Measurements from ENCODE around the gene SCGB1C2.
A peak's percentile ranks its signal among the peaks of the same experiment; 100 is the strongest.
"Not testable (repeated sequence)": the region's sequence is repeated elsewhere in the genome, so short reads cannot be mapped to it uniquely, and the experiment has no call there.

The SCGB1C2 gene

DNA sequence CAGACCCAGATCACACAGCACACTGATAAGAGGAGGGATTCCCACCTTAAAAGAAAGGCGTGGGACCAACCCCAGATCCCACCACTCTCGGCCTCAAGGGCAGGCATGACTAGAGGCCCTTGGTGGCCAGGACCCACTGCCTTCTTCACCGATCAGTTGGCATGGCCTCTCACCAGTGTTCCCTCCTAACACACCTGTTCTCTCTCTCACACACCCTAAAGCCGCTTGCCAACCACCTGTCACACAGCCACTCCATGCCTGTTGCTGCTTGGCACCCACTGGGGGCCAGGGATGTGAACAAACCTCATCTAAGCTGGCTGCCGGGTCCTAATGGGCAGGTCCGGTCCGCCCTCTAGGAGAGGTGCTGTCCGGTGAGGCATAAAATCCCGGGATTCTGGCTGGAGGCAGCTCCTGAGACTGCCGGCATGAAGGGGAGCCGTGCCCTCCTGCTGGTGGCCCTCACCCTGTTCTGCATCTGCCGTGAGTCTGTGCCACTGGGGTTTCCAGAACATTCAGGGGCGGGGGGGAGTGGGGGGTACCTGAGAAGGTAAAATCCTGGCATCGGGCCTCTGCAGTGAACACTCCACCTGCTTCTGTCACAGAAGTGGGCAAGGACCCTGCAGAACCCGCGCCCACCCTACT, at the start of gene SCGB1C2:
Gene SCGB1C2 (plus strand): TSS at position 404 of the 642 bp plus-strand sequence. CDS start 22 bp downstream, at position 426.
- not testable (repeated sequence) for DNase-seq (ENCODE audit: low read depth in 2 of 2, low spot score in 1 of 2)

DNA sequence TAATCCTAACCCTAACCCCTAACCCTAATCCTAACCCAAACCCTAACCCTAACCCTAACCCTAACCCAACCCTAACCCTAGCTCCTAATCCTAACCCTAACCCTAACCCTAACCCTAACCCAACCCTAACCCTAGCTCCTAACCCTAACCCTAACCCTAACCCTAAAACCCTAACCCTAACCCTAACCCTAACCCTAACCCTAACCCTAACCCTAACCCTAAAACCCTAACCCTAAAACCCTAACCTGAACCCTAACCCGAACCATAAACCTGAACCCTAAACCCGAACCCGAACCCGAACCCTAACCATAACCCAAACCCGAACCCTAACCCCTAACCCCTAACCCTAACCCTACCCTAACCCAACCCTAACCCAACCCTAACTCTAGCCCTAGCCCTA, 24.3 kb upstream of the SCGB1C2 start:
- not testable (repeated sequence) for DNase-seq (ENCODE audit: low read depth in 2 of 2, low spot score in 1 of 2)

DNA sequence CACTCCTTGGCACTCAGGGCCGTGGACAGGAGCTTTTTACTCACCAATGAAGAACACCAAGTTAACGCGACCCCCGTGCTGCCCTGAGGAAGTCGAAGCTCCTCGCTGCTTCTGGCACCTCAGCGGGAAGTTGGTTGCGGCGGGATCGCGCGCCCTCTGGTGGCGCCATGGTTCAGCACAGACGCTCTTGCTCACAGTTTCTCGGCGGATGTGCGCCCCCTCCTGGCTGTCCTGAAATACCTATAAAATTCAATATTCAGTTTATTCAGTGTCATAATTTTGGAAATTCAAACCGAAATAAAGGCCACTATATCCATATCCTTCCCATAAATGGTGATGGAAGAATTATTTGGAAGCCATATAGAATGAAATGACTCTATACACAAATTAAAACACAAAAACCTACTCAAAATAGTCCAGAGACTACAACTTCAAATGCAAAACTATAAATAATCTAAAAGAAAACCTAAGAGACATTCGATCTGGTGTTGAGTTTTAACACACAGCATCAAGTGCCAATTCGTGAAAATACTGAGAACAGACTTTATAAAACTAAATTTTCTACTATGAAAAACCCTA, 18.9 kb upstream of the SCGB1C2 start:
- DNase-seq (ENCODE audit: low read depth in 2 of 2, low spot score in 1 of 2), result not testable (repeated sequence)

DNA sequence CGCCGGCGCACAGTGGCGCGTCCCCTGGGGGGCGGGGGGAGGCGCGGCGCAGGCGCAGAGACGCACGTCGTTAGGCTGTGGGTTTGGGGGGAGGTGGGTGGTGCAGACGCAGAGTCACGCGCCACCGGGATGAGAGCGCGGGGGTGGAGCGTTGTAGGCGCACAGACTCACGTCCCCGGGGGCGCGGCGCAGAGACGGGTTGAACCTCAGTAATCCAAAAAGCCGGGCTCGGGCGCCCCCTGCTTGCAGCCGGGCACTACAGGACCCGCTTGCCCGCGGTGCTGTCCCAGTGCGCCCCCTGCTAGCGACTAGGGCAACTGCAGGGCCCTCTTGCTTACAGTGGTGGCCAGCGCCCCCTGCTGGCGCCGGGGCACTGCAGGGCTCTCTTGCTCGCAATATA, 3.4 kb upstream of the SCGB1C2 start:
- DNase-seq (ENCODE audit: low read depth in 2 of 2, low spot score in 1 of 2), result not testable (repeated sequence)

DNA sequence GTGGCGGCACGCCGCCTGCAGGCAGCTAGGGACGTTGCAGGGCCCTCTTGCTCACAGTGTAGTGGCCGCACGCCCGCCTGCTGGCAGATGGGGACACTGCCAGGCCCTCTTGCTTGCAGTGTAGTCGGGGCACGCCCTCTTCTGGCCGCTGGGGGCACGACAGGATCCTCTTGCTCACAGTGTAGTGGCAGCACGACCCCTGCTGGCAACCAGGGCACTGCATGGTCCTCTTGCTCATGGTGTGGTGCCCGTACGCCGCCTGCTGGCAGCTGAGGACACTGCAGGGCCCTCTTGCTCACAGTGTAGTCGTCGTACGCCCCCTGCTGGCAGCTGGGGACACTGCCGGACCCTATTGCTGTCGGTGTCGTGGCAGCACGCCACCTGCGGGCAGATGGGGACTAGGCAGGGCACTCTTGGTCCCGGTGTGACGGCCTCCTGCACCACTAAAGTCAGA, 3.0 kb upstream of the SCGB1C2 start:
- not testable (repeated sequence) for DNase-seq (ENCODE audit: low read depth in 2 of 2, low spot score in 1 of 2)

DNA sequence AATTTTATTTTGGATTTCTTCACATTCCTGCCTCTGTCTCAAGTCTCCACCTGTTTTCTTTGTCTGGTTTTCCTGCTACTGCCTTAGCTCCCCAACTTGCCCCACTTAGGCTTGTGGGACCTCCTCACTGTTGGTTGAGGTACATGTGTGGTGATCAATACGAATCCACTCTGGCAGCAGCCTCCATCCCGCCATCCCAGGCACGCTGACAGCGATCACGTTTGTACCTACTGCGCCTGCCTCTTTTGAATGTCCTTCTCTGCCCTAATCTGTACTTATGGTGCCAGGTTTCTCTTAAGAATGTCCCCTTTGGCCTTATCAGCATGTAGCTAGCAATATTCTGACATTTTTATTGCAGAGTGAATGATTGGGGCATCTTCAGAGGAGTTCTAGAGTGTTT, 2.3 kb upstream of the SCGB1C2 start:
- not testable (repeated sequence) for DNase-seq (ENCODE audit: low read depth in 2 of 2, low spot score in 1 of 2)

DNA sequence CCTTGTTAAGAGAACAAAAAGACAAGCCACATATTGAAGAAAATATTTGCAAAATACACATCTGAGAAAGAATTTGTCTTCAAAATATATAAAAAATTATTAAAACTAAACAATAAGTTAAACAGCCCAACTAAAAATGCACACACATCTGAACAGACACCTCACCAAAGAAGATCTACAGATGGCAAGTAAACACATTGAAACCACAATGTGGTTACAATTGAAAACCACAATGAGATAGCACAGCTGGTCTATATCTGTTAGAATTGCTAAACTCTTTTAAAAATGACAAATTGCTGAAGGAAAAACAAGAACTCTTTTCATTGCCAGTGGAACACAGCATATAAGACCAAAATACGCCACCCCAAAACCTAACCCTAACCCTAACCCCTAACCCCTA, 1.5 kb upstream of the SCGB1C2 start:
- not testable (repeated sequence) for DNase-seq (ENCODE audit: low read depth in 2 of 2, low spot score in 1 of 2)

DNA sequence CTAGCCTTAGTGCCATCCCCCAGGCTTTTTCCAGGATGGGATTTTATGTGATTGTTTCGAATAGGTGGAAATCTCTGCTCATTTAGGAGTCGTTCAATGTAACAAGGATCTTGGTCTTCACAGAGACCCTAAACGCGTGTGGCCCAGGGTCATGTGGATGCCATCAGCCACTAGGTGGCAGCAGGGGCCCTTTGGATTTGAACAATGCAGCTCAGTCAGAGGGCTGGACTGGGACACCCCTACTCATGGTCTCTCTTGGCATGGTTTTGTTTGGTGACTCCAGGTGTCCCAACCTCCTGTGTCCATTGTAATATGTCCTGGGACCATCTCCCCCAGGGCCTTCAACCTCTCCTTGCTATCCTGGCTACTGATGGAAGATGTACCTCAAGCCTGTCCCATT, 838 bp upstream of the SCGB1C2 start:
- DNase-seq (ENCODE audit: low read depth in 2 of 2, low spot score in 1 of 2), result peak; percentile 40 to 70

DNA sequence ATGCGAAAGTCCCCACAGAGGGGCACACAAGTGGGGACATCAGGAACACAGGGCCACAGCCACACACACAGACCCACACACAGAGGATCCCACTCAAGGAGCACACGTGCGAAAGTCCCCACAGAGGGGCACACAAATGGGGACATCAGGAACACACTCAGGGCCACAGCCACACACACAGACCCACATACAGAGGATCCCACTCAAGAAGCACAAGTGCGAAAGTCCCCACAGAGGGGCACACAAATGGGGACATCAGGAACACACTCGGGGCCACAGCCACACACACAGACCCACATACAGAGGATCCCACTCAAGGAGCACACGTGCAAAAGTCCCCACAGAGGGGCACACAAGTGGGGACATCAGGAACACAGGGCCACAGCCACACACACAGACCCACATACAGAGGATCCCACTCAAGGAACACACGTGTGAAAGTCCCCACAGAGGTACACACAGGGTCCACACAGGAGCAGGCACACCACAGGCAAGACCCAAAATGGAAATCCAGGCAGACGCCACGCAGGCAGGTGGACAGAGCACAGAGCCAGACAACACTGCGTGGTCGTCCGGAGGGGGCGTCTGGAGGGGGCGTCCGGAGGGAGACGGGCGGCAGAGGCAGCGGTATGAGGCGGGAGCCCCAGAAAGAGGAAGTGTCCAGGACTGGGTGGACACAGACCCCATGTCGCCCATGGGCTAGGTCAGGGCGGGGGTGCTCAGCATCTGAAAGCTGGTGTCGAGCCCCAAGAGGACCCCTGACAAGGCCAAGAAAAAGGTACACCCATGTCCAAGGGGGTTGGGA, 2.2 kb downstream of the SCGB1C2 start:
- DNase-seq (ENCODE audit: low read depth in 2 of 2, low spot score in 1 of 2), result not testable (repeated sequence)

DNA sequence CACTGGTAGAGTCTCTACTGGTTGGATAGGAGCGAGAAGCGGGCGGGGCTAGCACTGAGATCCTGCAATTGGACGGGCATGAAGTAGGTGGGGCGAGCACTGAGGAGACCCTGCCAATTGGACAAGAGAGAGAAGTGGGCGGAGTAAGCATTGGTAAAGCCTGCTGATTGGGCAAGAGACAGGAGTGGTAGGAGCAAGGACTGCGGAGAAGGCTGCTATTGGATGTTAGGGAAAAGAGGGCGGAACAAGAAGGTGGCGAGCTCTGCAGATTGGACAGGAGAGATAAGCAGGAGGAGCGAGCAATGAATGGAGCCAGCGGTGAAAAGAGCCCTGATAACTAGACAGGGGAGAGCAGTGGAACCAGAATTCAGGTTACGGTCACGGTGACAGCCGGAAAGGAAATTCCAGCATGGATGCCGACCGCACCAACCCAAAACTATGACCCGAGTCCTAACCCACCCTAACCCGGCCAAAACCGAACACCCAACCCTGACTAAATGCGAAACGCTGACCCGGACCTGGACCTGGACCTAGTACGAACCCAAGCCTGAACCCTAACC, 4.8 kb downstream of the SCGB1C2 start:
- no peak for DNase-seq (ENCODE audit: low read depth in 2 of 2, low spot score in 1 of 2)

DNA sequence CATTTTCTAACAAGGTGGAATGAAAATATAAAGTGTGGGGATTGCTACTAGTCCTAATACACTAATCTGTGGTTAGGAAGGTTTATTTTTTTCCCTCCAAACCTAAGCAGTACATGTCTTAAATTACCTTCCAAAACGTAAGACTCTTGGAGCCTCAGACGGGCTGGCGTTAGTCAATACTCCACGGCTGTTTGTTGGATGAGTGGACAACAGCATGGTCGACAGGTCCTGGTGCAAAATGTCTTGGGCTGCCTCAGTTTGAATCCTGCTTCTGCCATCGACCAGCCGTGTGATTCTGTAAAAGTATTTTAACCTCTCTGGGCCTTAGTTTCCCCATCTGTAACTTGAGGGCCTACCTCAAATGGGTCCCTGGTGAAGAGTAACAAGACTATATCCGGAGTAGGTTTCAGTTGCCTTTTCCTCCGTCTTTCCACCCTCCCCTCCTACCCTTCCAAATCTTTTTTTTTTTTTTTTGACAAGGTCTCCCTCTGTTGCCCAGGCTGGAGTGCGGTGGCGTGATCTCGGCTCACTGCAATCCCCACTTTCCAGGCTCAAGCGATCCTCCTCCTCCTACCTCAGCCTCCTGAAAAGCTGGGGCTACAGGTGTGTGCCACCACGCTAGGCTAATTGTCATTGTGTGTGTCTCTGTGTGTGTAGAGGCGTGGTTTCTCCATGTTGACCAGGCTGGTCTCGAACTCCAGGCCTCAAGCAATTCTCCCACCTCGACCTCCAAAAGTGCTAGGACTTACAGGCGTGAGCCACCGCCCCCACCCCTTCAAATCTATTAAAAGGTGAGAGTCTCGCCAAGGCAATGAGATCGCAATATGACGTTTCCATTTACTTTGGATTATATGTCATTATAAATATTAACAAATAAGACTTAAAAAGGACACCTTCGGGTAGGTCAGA, 5.8 kb downstream of the SCGB1C2 start:
- DNase-seq (ENCODE audit: low read depth in 2 of 2, low spot score in 1 of 2), result no peak

DNA sequence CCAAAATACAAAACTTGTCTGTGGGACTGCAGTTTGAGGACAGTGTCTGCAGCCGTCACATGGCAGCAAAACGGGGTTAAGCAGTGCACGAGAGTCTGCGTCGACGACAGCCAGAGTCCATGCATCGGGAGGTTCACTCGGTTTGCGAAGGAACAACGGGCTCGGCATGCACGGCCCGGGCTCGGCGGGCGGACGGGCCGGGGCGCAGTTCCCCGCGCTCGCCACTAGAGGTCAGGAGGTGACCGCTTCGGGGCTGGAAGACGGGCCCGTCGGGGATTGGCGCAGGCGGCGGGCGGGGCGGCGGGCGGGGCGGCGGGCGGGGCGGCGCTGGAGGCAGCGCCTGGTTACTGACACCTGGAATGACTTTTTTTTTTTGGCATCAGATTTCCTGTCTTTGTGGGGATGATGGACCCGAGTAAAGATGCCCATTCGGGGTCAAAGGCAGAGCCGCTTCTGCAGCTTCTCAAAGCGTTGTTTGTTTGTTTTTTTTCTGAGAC, 6.5 kb downstream of the SCGB1C2 start:
- DNase-seq (ENCODE audit: low read depth in 2 of 2, low spot score in 1 of 2), result peak; percentile 57 to 73

DNA sequence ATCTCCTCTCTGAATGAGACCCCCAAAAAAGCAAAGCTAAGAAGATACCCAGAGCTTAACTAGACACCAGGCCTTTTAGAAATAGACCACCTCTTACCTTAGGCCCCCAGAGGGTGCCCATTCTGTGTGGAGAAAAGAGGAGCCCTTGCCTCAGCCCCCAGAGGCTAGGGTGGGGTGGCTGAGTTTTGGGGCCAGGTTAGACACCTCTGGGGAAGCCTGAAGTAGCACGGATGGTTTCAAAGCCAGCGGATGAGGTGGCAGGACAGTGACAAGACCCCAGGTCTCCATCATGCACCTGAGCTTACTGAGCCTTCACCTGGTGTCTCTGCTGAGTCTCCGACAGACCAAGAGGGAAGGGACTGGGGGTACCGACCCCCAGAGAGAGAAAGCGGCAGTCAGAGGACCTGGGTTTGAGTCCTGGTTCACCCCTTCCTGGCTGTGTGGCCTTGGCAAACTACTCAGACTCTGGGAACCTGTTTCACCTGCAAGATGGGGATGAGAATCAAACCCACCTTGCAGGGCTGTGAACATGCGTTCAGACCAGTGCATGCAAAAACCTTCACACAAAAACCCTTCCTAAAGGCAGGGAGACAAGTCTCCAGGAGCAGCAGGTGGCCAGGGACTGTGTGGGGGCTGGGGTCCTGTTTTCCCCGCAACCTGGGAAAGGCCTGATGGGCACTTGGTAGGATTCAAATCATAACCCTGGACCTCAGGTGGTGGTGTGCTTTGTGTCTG, 7.7 kb downstream of the SCGB1C2 start:
- no peak for DNase-seq (ENCODE audit: low read depth in 2 of 2, low spot score in 1 of 2)

DNA sequence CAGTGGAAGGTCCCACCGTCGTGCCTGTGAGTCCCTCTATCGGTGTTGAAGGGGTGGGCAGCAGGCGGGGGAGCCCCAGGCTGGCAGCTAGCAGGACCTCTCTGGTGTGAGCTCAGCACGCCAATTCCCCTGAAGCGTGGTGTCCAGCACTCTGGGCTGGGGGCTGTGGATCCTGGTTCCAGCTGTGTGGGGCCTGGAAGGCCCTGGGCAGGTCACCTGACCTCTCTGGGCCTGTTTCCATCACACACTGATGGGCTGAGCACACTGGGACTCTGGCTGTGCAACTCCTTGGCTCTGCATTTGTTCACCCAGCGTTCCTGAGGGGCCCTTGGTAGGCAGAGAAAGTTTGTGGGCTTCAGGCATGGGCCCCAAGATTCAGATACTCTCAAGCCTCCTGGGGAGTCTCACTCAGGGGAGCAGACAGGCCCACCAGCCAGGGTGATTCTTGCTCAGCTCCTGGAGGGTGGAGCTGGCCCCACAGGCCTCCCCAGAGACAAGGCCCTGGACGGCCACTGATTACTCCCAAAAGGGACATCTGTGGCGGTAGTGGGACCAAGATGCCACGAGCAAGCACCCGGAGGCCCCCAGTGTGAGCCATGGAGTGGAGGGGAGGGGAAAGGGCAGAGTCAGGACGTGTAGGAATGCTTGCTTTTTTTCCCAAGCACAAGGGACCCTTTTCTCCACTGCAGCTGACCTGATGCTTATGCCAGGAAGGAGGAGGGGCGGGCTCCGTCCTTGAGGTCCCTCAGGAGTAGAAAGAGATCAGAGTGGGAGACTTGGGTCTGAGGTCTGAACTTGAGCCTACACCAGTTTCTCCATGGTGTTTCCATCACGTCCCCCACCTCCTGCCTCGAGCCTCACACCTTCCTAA, 8.5 kb downstream of the SCGB1C2 start:
- DNase-seq (ENCODE audit: low read depth in 2 of 2, low spot score in 1 of 2), result no peak

DNA sequence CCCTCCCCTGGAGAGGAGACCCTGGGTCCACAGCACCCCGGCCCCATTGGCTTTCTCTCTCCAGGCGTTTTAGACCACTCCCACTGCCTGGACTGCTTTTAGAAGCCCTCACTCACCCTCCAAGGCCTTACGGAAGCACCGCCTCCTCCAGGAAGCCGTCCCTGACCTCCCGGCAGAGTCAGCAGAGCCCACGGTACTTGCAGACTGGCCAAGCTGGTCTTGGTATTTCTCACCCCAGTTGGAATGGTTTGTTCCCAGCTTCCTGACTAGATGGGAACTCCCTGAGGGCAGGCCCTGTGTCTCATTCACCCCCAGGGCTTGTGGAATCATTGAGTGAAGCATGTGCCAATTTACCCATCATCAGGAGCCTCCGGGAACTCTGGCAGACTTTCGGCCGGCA, 9.2 kb downstream of the SCGB1C2 start:
- DNase-seq (ENCODE audit: low read depth in 2 of 2, low spot score in 1 of 2), result no peak

DNA sequence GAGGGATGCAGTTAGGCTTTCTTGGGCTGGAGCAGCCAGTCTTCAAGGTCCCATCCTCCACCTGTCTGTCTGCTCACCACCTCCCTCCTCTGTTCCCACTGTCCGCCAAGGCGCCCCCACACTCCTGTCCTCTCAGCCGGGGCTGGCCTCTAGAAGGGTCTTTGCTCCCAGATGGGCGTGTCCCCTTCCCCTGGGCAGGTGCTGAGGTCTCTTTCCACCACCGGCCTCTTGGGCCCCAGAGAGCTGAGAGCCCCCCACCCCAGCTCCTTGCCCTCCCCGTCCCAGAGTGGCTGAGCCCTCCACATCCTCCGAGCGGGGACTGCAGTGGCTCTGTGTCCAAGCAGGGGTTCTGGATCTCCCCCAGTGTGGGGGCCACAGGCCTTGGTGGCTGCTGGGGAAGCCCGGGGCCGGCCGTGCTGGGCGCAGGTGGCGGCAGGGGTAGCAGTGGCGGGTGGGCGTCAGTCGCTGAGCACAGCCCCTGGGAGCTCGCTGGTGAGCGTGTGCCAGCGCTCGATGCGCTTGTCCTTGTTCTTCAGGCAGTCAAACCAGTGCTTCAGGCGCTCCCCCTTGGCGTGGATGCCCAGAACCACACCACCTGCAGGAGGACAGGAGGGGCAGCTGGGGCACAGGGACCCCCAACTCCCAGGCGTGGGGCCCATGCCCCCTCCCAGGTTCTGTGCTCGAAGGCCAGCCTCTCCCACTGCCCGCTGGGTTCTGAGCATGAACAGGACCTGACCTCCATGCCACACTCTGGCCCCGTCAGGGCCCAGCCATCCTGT, 9.8 kb downstream of the SCGB1C2 start:
- DNase-seq (ENCODE audit: low read depth in 2 of 2, low spot score in 1 of 2), result no peak

DNA sequence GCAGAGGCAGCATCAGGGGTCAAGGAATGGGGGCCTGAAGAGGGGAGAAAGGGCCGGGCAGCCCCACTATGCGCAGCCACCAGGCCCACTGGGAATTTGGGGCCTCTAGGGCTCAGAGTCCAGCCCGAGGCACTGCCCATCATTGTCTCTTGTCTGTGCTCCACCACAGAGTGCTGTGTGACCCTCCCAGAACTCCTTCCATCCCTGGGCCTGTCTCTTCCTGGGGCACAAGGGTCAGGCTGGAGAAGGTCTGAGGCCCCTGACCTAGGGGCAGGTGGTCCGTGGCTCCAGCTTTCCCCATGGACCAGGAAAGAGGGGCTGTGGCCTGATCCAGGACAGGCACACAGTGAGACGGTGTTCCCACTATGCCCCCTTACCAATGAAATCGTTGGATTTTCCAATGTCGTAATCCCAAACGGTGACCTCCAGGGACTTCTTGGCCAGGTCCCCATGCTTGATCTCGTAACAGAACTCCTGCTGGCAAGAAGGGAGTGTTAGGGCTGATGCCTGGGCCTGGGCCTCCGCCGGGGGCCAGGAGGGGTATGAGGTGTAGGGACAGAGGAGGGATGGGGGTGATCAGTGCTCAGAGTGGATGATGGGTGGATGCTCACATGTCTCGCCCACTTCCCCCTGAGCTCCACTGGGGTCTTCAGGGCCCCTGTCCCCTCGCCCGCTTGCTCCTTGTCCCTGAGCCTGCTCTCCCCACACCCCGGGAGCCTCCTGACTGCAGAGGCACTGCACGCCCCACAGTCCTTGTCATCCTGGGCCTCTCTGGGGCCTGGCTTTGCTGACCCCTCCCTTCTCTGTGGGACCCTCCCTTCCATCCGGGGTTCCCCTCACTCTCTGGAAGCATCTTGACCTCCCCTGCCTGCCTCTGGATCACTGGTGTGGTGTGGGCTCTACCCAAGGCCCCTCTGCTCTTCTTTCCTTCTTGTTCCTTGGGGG, 10.7 kb downstream of the SCGB1C2 start:
- DNase-seq (ENCODE audit: low read depth in 2 of 2, low spot score in 1 of 2), result no peak

Data from stimulated activated CD8-positive, alpha-beta memory T cell treated with anti-CD3 and anti-CD28 coated beads, Interleukin-4, amount 100 ng/mL, for 4 hours (primary cell).